ENCODE measurements around the gene SF1. TPM values are rescaled to one million over a fixed set of nuclear protein-coding genes. Genes with fewer than 3 reads are reported as not detected.
A peak's percentile ranks its signal among the peaks of the same experiment; 100 is the strongest.

Gene SF1
- total and polyA plus RNA-seq, 4 experiments from 2014 or later = 48.3 to 832 (median 481) TPM

- ChIA-PET CTCF (ENCODE audit: partially characterized antibody) (interaction anchor here (1.7 to 1.9 kb wide), 2 partner anchors 12 to 23 kb away, joined by 15 to 32 read pairs; partner anchors contain the start of genes RASGRP2 and SF1), POLR2A (ENCODE audit: partially characterized antibody) (interaction anchor here (1.5 to 33.1 kb wide), 3 partner anchors 8 to 731 kb away, joined by 3 to 1500 read pairs (median 398); partner anchors contain the start of genes RASGRP2 and SF1)
- Histone ChIP-seq H3K36me3 (ENCODE audit: insufficient read depth, low read length) (peaks cover 84% of the 10 kb centered on the region), H3K9me3 (ENCODE audit: control insufficient read depth in 1 of 2, low read length in 2 of 2) (no peaks in the 10 kb centered on the region), H3K4me1 (ENCODE audit: insufficient read depth, low read length) (peaks cover 97% of the 10 kb centered on the region), H3K27ac (ENCODE audit: low read depth, low read length) (peak overlapping the region; percentile 57), H3K27me3 (ENCODE audit: insufficient read depth, low read length) (no peaks in the 10 kb centered on the region), H3K4me3 (ENCODE audit: low read length in 2 of 2) (peak overlapping the region in 1 of 2 donors; percentile 11)
- peak overlapping the region in 6 of 7 donors; percentile 89 to 97 (median 93) for H3K27ac Mint-ChIP-seq
- intact Hi-C loops (cut with micrococcal nuclease) = loop anchor here (1.0 kb wide), 1 partner anchor 24 kb away; no protein-coding TSS in a partner anchor
- peaks cover 0 to 22% (median 0%) of the 10 kb centered on the region in 8 donors for H3K9me3 Mint-ChIP-seq
- no peaks in the 10 kb centered on the region for H3K27me3 Mint-ChIP-seq
- DNase-seq = peak in 1 of 5 donors; percentile 28
- peak overlapping the region in 3 of 8 donors; percentile 5 to 85 (median 36) for H3K4me3 Mint-ChIP-seq
- peaks cover 83 to 89% of the 10 kb centered on the region in 2 donors for H3K36me3 Mint-ChIP-seq
- H3K4me1 Mint-ChIP-seq = peaks cover 63 to 96% (median 84%) of the 10 kb centered on the region in 4 donors
These were observed 11.5 kb downstream of the SF1 start for GRCh38 chr11:64766881-64767280.

DNA sequence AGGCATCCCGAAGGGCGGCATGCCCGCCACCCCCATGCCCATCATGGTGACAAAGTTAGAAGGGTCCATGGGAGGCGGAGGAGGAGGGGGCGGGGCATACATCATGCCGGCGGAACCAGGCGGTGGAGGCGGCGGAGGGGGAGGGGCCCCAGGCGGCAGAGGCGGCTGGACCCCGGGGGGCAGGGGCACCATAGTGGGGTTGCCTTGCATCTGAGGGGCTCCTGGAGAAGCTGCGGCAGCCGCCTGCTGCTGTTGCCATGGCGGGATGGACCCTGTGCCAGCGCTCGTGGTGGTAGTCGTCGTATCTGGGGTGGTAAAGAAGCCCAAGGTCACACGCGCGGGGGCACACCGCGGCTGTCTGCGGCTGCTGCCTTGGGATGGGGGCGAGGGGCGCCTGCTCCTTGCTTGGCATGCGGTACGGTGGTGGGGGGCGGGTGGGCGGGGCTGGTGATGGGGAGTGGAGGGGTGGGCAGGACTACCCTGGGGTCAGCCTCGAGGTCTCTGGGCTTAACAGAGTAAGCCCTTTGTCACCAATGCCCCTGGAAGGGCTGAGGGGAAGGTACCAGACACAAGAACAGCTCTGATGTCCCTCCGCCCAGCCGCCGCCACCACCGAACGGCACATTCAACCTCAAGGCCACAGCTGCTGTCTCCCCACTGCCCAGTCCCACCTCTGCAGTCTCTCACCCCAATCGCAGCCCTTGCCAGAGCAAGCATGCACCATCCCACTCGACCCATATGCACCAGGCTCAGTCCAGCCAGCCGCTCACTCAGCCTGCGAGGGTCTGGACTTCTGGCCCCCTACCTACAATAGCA lies 12.3 kb downstream of the SF1 start:
- H3K27ac ChIP-seq (ENCODE audit: low read depth, low read length) = no peak overlapping the region
- DNase-seq = peak in 1 of 5 donors; percentile 45
- Mint-ChIP-seq H3K4me3 (peak overlapping the region in 7 of 8 donors; percentile 13 to 90 (median 74)), H3K27ac (peak overlapping the region; percentile 60 to 94 (median 77)), H3K27me3 (no peaks in the 10 kb centered on the region), H3K9me3 (peaks cover 0 to 22% (median 0%) of the 10 kb centered on the region in 8 donors), H3K4me1 (peaks cover 61 to 96% (median 82%) of the 10 kb centered on the region in 4 donors), H3K36me3 (peaks cover 75 to 83% of the 10 kb centered on the region in 2 donors)
- H3K36me3 ChIP-seq (ENCODE audit: insufficient read depth, low read length) = peaks cover 76% of the 10 kb centered on the region
- CTCF ChIA-PET (ENCODE audit: partially characterized antibody) = interaction anchor here (7.6 kb wide), 1 partner anchor 21 kb away, joined by 135 read pairs; the partner anchor contains the start of gene RASGRP2
- H3K4me1 ChIP-seq (ENCODE audit: insufficient read depth, low read length) = peaks cover 97% of the 10 kb centered on the region
- intact Hi-C loops (cut with micrococcal nuclease) = no loop called here
- H3K27me3 ChIP-seq (ENCODE audit: insufficient read depth, low read length) = no peaks in the 10 kb centered on the region
- H3K9me3 ChIP-seq (ENCODE audit: control insufficient read depth in 1 of 2, low read length in 2 of 2) = no peaks in the 10 kb centered on the region
- POLR2A ChIA-PET (ENCODE audit: partially characterized antibody) = interaction anchor here (0.8 to 33.1 kb wide), 4 partner anchors 9 to 38 kb away, joined by 4 to 1500 read pairs (median 202); partner anchors contain the start of genes MAP4K2, RASGRP2 and SF1
- H3K4me3 ChIP-seq (ENCODE audit: low read length in 2 of 2) = no peak overlapping the region

DNA sequence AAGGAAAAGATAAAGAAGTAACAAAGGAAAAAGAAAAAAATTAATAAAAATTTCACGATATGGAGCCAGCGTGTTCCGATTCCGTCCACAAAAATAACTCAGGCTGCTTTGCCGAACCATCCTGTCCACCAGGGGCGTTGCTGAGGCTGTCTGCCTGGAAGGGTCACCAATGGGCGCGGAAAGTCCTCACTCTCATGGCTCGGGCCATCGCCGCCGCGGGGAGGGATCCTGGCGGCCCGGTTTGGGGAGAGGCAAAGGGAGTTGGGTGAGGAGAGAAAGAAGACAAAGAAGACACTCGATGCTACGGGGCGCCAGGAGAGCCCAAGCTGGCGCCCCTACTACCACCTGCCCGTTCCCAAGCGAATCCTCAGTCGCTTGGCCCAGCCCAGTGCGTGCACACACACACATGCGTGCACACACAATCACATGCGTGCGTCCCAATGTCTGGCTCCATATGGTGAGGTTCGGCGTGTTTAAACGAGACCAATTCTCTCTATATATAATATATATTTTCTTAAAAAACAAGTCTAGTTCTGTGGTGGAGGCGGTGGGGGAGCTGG lies 13.0 kb downstream of the SF1 start:
- H3K36me3 ChIP-seq (ENCODE audit: insufficient read depth, low read length) = peaks cover 69% of the 10 kb centered on the region
- POLR2A ChIA-PET (ENCODE audit: partially characterized antibody) = interaction anchor here (0.8 to 33.1 kb wide), 5 partner anchors 10 to 38 kb away, joined by 3 to 1500 read pairs (median 5); partner anchors contain the start of genes MAP4K2, RASGRP2 and SF1
- Mint-ChIP-seq H3K9me3 (peaks cover 0 to 24% (median 0%) of the 10 kb centered on the region in 8 donors), H3K27me3 (no peaks in the 10 kb centered on the region), H3K4me3 (peak overlapping the region; percentile 63 to 90 (median 84)), H3K36me3 (peaks cover 72 to 79% of the 10 kb centered on the region in 2 donors), H3K4me1 (peaks cover 61 to 96% (median 83%) of the 10 kb centered on the region in 4 donors), H3K27ac (peak overlapping the region; percentile 55 to 91 (median 88))
- H3K4me3 ChIP-seq (ENCODE audit: low read length in 2 of 2) = no peak overlapping the region
- H3K27ac ChIP-seq (ENCODE audit: low read depth, low read length) = peak overlapping the region; percentile 47
- peak in 1 of 5 donors; percentile 37 for DNase-seq
- intact Hi-C loops (cut with micrococcal nuclease) = no loop called here
- no peaks in the 10 kb centered on the region for H3K9me3 ChIP-seq (ENCODE audit: control insufficient read depth in 1 of 2, low read length in 2 of 2)
- no peaks in the 10 kb centered on the region for H3K27me3 ChIP-seq (ENCODE audit: insufficient read depth, low read length)
- CTCF ChIA-PET (ENCODE audit: partially characterized antibody) = interaction anchor here (2.4 to 7.6 kb wide), 3 partner anchors 10 to 21 kb away, joined by 13 to 135 read pairs (median 35); partner anchors contain the start of gene RASGRP2
- H3K4me1 ChIP-seq (ENCODE audit: insufficient read depth, low read length) = peaks cover 97% of the 10 kb centered on the region

- H3K4me1 ChIP-seq (ENCODE audit: insufficient read depth, low read length) = peaks cover 97% of the 10 kb centered on the region
- Mint-ChIP-seq H3K27ac (peak overlapping the region; percentile 70 to 91 (median 88)), H3K9me3 (peaks cover 0 to 24% (median 0%) of the 10 kb centered on the region in 8 donors), H3K36me3 (peaks cover 67 to 74% of the 10 kb centered on the region in 2 donors), H3K4me3 (peak overlapping the region; percentile 63 to 90 (median 84)), H3K27me3 (no peaks in the 10 kb centered on the region), H3K4me1 (peaks cover 61 to 98% (median 86%) of the 10 kb centered on the region in 4 donors)
- no peaks in the 10 kb centered on the region for H3K9me3 ChIP-seq (ENCODE audit: control insufficient read depth in 1 of 2, low read length in 2 of 2)
- POLR2A ChIA-PET (ENCODE audit: partially characterized antibody) = interaction anchor here (0.8 to 33.1 kb wide), 9 partner anchors 10 to 120 kb away, joined by 3 to 1500 read pairs (median 4); partner anchors contain the start of genes MAP4K2, RASGRP2 and SF1
- H3K36me3 ChIP-seq (ENCODE audit: insufficient read depth, low read length) = peaks cover 63% of the 10 kb centered on the region
- no peaks in the 10 kb centered on the region for H3K27me3 ChIP-seq (ENCODE audit: insufficient read depth, low read length)
- intact Hi-C loops (cut with micrococcal nuclease) = no loop called here
- H3K27ac ChIP-seq (ENCODE audit: low read depth, low read length) = peak overlapping the region; percentile 47
- peak overlapping the region in 1 of 2 donors; percentile 15 for H3K4me3 ChIP-seq (ENCODE audit: low read length in 2 of 2)
- peak in 1 of 5 donors; percentile 25 for DNase-seq
- CTCF ChIA-PET (ENCODE audit: partially characterized antibody) = interaction anchor here (0.9 to 7.6 kb wide), 4 partner anchors 10 to 20 kb away, joined by 4 to 135 read pairs (median 24); partner anchors contain the start of genes RASGRP2 and SF1
These were observed 13.6 kb downstream of the SF1 start for GRCh38 chr11:64764753-64765152.

DNA sequence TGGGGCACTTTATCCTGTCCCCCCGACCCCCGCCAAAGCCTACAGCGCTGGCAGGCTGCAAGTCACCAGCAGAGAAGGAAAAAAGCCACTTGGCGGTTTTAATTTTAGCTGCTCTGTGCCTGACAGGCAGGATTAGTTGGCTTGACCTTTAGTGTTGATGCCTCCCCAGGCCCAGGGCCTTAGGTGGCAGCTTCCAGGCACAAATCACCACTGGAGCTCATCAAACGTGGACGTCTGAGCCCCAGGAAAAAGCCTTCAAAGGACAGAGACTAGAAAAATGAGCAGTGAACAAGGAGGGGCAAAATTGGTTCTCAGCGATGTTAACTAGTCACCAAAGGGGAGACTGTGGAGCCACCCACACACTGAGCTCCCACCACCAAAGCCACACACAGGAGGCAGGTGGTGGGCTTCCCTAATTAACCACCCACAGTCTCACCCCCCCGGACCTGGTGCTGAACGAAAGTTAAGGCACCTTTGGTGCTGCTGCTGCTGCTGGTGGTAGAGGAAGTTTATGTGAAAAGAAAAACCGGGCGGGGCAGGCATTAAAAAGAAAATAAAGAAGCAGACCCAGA lies 14.2 kb downstream of the SF1 start:
- Histone ChIP-seq H3K4me3 (ENCODE audit: low read length in 2 of 2) (peak overlapping the region; percentile 12 to 15), H3K27ac (ENCODE audit: low read depth, low read length) (peak overlapping the region; percentile 47), H3K27me3 (ENCODE audit: insufficient read depth, low read length) (no peaks in the 10 kb centered on the region), H3K4me1 (ENCODE audit: insufficient read depth, low read length) (peaks cover 96% of the 10 kb centered on the region), H3K9me3 (ENCODE audit: control insufficient read depth in 1 of 2, low read length in 2 of 2) (no peaks in the 10 kb centered on the region), H3K36me3 (ENCODE audit: insufficient read depth, low read length) (peaks cover 56% of the 10 kb centered on the region)
- Mint-ChIP-seq H3K9me3 (peaks cover 0 to 24% (median 0%) of the 10 kb centered on the region in 8 donors), H3K36me3 (peaks cover 61 to 68% of the 10 kb centered on the region in 2 donors), H3K27ac (peak overlapping the region; percentile 63 to 91 (median 87)), H3K4me3 (peak overlapping the region; percentile 63 to 90 (median 84)), H3K4me1 (peaks cover 57 to 98% (median 83%) of the 10 kb centered on the region in 4 donors), H3K27me3 (no peaks in the 10 kb centered on the region)
- CTCF ChIA-PET (ENCODE audit: partially characterized antibody) = interaction anchor here (0.9 to 7.6 kb wide), 7 partner anchors 11 to 98 kb away, joined by 3 to 135 read pairs (median 6); partner anchors contain the start of genes RASGRP2 and SF1
- DNase-seq = peak; percentile 71 to 83 (median 76)
- POLR2A ChIA-PET (ENCODE audit: partially characterized antibody) = interaction anchor here (0.7 to 33.1 kb wide), 17 partner anchors 11 to 735 kb away, joined by 3 to 1500 read pairs (median 3); partner anchors contain the start of genes MALAT1, MAP4K2, RASGRP2 and SF1
- intact Hi-C loops (cut with micrococcal nuclease) = no loop called here

DNA sequence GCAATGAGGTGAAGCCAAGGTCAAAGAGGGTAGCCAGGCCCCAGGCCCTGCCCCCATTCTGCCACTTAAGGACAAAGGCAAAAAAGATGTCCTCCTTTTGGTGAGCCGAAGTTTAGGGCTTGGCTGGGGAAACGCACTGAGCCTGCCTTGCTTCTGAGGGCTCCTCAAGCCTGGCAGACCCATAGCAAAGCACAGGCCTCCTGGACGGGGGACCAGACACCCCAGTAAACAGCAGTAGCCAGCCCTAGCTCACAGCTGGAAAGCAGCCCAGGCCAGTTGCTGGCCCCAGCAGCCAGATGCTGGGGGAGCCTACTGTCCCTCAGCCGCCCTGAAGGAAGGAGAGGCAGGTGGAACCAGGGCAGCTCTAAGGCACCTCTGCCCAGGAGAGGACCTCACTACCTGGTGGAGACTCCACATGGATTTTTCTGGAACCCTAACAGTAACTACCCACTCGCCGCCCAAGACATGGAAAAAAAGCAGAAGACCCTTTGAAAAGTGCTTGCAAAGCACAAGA lies 14.8 kb downstream of the SF1 start:
- Mint-ChIP-seq H3K4me1 (peaks cover 55 to 95% (median 78%) of the 10 kb centered on the region in 4 donors), H3K27me3 (no peaks in the 10 kb centered on the region), H3K9me3 (peaks cover 0 to 24% (median 0%) of the 10 kb centered on the region in 8 donors), H3K4me3 (peak overlapping the region; percentile 50 to 90 (median 84)), H3K36me3 (peaks cover 55 to 62% of the 10 kb centered on the region in 2 donors), H3K27ac (peak overlapping the region; percentile 63 to 91 (median 87))
- Histone ChIP-seq H3K9me3 (ENCODE audit: control insufficient read depth in 1 of 2, low read length in 2 of 2) (no peaks in the 10 kb centered on the region), H3K27me3 (ENCODE audit: insufficient read depth, low read length) (no peaks in the 10 kb centered on the region), H3K4me1 (ENCODE audit: insufficient read depth, low read length) (peaks cover 91% of the 10 kb centered on the region), H3K27ac (ENCODE audit: low read depth, low read length) (peak overlapping the region; percentile 47), H3K4me3 (ENCODE audit: low read length in 2 of 2) (peak overlapping the region; percentile 12 to 15), H3K36me3 (ENCODE audit: insufficient read depth, low read length) (peaks cover 51% of the 10 kb centered on the region)
- intact Hi-C loops (cut with micrococcal nuclease) = loop anchor here (2.0 kb wide), 1 partner anchor 13 kb away; no protein-coding TSS in a partner anchor
- DNase-seq = peak in 2 of 5 donors; percentile 37
- ChIA-PET CTCF (ENCODE audit: partially characterized antibody) (interaction anchor here (0.8 to 7.6 kb wide), 11 partner anchors 9 to 125 kb away, joined by 3 to 135 read pairs (median 4); partner anchors contain the start of genes RASGRP2 and SF1), POLR2A (ENCODE audit: partially characterized antibody) (interaction anchor here (0.7 to 33.1 kb wide), 17 partner anchors 12 to 736 kb away, joined by 3 to 1500 read pairs (median 3); partner anchors contain the start of genes MALAT1, MAP4K2, RASGRP2 and SF1)
